Measurements from ENCODE around the gene SEMA6B. TPM values are rescaled to one million over a fixed set of nuclear protein-coding genes. Genes with fewer than 3 reads are reported as not detected.

SEMA6B gene
- total and polyA plus RNA-seq, 2 experiments from 2014 or later, result 0.50 to 3.2 TPM

GRCh38 chr19:4515732-4516131 lies 43.8 kb downstream of the SEMA6B start:
- DNase-seq (ENCODE audit: low spot score), result no peak
- Histone ChIP-seq H3K4me1 (ENCODE audit: insufficient read depth) (no peaks in the 10 kb centered on the region), H3K9me2 (replicated peaks; ENCODE audit: insufficient read depth) (no peaks in the 10 kb centered on the region), H3K27ac (no peak overlapping the region), H3K4me2 (no peak overlapping the region), H3K36me3 (replicated peaks; ENCODE audit: insufficient read depth, low read depth) (no peaks in the 10 kb centered on the region), H3K4me3 (no peak overlapping the region), H3K27me3 (no peaks in the 10 kb centered on the region), H2AFZ (no peak overlapping the region), H3K79me2 (no peaks in the 10 kb centered on the region), H4K20me1 (ENCODE audit: insufficient read depth, poor library complexity, severe bottlenecking) (no peaks in the 10 kb centered on the region), H3K9me3 (ENCODE audit: low read depth) (no peaks in the 10 kb centered on the region)
- TF ChIP-seq EZH2phosphoT487 (IDR thresholded peaks at IDR 0.05; ENCODE audit: low read depth, severe bottlenecking, unreplicated experiment), result no peak
- TF ChIP-seq CTCF (IDR thresholded peaks at IDR 0.05; ENCODE audit: poor library complexity), result no peak
- TF ChIP-seq EZH2 (IDR thresholded peaks at IDR 0.05; ENCODE audit: borderline replicate concordance), result no peak
- WGBS (ENCODE audit: low lambda C conversion rate, missing lambda C conversion rate), result 88% methylated on average over 5 of the region's 5 CpGs

GRCh38 chr19:4513248-4513647 lies 46.2 kb downstream of the SEMA6B start:
- no peaks in the 10 kb centered on the region for H3K36me3 ChIP-seq (replicated peaks; ENCODE audit: insufficient read depth, low read depth)
- no peak for DNase-seq (ENCODE audit: low spot score)

GRCh38 chr19:4512070-4512469 lies 47.4 kb downstream of the SEMA6B start:
- Histone ChIP-seq H3K4me3 (no peak overlapping the region), H3K9me3 (ENCODE audit: low read depth) (no peaks in the 10 kb centered on the region), H3K27ac (no peak overlapping the region), H4K20me1 (ENCODE audit: insufficient read depth, poor library complexity, severe bottlenecking) (no peaks in the 10 kb centered on the region), H3K4me2 (no peak overlapping the region), H2AFZ (no peak overlapping the region), H3K79me2 (no peaks in the 10 kb centered on the region), H3K4me1 (ENCODE audit: insufficient read depth) (no peaks in the 10 kb centered on the region), H3K36me3 (replicated peaks; ENCODE audit: insufficient read depth, low read depth) (no peaks in the 10 kb centered on the region), H3K9me2 (replicated peaks; ENCODE audit: insufficient read depth) (no peaks in the 10 kb centered on the region), H3K27me3 (no peaks in the 10 kb centered on the region)
- TF ChIP-seq EZH2 (IDR thresholded peaks at IDR 0.05; ENCODE audit: borderline replicate concordance) (no peak), CTCF (IDR thresholded peaks at IDR 0.05; ENCODE audit: poor library complexity) (no peak), EZH2phosphoT487 (IDR thresholded peaks at IDR 0.05; ENCODE audit: low read depth, severe bottlenecking, unreplicated experiment) (no peak)
- WGBS (ENCODE audit: low lambda C conversion rate, missing lambda C conversion rate), result 94% methylated on average over 17 of the region's 17 CpGs
- no peak for DNase-seq (ENCODE audit: low spot score)

More at GRCh38 chr19:4513248-4513647, 46.2 kb downstream of the SEMA6B start:
- H3K79me2 ChIP-seq, result no peaks in the 10 kb centered on the region
- H3K27ac ChIP-seq, result no peak overlapping the region
- H3K9me2 ChIP-seq (replicated peaks; ENCODE audit: insufficient read depth), result no peaks in the 10 kb centered on the region
- no peak overlapping the region for H3K4me2 ChIP-seq
- no peaks in the 10 kb centered on the region for H3K4me1 ChIP-seq (ENCODE audit: insufficient read depth)
- WGBS (ENCODE audit: low lambda C conversion rate, missing lambda C conversion rate), result 93% methylated on average over 17 of the region's 17 CpGs
- H2AFZ ChIP-seq, result no peak overlapping the region
- no peaks in the 10 kb centered on the region for H4K20me1 ChIP-seq (ENCODE audit: insufficient read depth, poor library complexity, severe bottlenecking)
- TF ChIP-seq EZH2 (IDR thresholded peaks at IDR 0.05; ENCODE audit: borderline replicate concordance) (no peak), CTCF (IDR thresholded peaks at IDR 0.05; ENCODE audit: poor library complexity) (no peak), EZH2phosphoT487 (IDR thresholded peaks at IDR 0.05; ENCODE audit: low read depth, severe bottlenecking, unreplicated experiment) (no peak)
- H3K4me3 ChIP-seq, result no peak overlapping the region
- H3K9me3 ChIP-seq (ENCODE audit: low read depth), result no peaks in the 10 kb centered on the region
- H3K27me3 ChIP-seq, result no peaks in the 10 kb centered on the region

Data from hepatocyte (in vitro differentiated cells).